ENCODE data around the gene KCNK13.

- TF ChIP-seq CTCF (IDR thresholded peaks at IDR 0.05) (no peak), POLR2AphosphoS5 (IDR thresholded peaks at IDR 0.05) (no peak)
These were observed 166.7 kb downstream of the KCNK13 start for GRCh38 chr14:90228478-90228877.

Data from gastroesophageal sphincter (tissue), 3 donors.